DMS114 treated with DMSO at 0.1 percent for 48 hours (cell line): ENCODE results near the gene OGDHL.
"Not testable (repeated sequence)": the region's sequence is repeated elsewhere in the genome, so short reads cannot be mapped to it uniquely, and the experiment has no call there.

Experiments used
- DNase-seq: peaks from one replicate; lab custom pipeline; 2025; ENCODE audit not compliant: unreplicated experiment; lab: John Stamatoyannopoulos, UW

Gene OGDHL

GRCh38 chr10:49758249-49758930, 3.7 kb downstream of the OGDHL start:
- no peak for DNase-seq

GRCh38 chr10:49756641-49757040, 5.5 kb downstream of the OGDHL start:
- DNase-seq = no peak

DNA sequence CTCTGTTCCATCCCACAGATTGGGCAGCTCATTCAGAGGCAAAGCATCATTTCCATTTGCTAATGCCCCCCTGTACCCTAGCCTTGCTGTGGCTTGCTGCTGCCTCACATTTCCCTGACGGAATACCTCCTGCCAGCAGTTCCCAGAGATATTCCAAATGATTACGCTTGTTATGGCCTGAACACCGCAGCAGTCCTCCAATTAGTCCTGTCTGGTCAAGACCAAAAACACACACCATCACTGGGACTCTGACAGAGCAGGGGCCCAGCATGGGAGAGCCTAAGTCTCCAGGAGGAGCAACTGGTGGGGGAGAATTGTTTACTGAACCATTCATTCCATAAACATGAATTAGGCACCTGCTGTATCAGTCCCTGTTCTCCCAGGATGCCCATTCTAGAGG, 6.1 kb downstream of the OGDHL start:
- no peak for DNase-seq

- DNase-seq = not testable (repeated sequence)
Observed at GRCh38 chr10:49754951-49755350, 7.2 kb downstream of the OGDHL start.

DNA sequence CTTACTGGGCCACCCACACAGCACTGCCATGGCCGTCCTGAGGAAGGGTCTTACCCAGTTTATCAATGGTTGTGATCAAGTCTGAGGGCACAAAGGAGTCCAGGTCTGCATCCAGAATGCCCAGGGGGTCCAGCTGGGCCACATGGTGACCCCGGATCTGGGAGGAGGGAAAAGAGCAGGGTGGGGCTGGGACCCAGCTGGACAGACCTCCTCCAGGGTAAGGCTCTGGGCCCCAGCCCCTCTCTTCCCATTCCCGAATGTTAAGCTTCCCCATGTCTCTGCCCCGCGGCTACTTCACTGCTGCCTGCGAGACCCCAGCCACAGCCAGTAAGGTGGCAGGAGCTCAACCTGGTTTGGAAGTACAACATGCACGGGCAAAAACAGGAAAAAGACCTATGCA, 9.5 kb downstream of the OGDHL start:
- DNase-seq = no peak

- no peak for DNase-seq
Observed at GRCh38 chr10:49751636-49752510, 10.2 kb downstream of the OGDHL start.

- DNase-seq = no peak
Observed at GRCh38 chr10:49751216-49751615, 10.9 kb downstream of the OGDHL start.

DNA sequence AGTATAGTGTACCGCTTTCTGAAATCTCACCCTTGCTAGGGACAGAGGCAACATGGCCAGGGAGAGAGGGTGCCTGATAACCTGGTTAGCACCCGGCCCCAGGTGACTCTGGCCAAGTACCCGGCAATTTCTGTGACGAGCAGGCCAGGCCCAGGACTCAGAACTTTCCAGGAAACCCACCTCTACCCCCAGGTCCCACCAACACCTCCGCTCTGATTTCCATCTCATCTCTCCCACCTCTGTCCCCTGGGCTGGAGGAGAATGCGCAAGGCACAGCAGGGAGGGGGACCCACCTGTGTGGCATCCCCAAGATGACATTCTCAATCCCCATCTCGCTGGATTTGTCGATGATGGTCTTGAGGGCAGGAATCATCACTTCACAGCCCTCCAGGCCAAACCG, 11.6 kb downstream of the OGDHL start:
- no peak for DNase-seq

DNA sequence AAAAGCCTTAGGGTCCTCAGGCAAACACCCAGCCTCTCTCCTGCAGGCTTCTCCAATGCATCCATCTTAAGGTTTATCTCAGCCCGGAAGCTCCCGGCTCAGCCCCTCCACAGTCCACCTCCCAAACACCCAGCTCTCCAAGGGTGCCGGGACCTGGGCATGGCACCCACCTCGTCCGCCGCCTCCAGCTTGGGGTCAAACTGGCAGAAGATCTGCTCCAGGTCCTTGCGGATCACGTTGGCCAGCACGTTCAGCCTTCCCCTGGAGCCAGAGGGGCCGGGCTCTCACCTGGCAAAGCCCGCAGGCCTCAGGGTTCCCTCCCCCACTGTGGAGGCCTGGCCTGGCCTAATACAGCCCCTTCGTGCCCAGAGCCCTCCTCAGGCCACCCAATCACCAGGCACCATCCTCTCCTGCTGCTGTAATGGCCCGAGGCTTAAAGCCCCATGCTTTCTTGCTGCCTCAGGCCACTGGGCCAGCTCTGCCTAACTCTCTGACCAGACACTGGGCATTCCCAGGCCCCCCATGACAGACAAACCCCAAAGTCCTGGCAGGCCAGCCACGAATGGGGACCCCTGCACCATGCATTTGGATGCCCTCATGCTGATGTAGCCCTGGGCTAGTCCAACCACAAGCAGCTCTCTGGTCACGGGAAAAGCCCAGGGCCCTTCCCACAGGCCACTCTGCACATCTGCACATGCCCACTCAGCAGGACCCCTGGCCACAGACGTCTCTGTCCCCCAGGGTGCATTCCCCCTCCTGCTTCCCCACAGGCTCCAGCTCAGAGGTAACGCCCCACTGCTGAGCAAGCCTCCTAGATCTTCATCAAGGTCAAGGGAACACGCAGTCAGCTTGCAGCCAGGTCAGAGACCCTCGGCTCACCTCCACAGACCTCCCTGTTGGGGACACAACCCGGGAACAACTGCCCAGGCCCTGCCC, 12.3 kb downstream of the OGDHL start:
- no peak for DNase-seq

DNA sequence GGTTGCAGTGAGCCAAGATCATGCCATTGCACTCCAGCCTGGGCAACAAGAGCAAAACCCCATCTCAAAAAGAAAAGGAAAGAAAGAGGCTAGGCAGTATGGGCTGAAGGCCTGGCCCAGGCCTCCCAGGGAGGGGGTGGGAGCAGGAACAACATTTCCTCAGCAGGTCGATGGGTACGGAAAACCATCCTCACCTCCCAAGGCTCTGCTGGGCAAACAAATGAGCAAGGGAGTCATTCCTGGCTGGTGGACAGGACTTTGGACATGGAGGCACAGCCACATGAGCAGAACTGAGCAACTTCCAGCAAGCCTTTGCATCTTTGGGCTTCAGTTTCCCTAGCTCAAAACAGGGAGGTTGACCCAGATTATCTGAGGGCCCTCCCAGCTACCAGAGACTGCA, 13.0 kb downstream of the OGDHL start:
- DNase-seq = no peak

GRCh38 chr10:49748006-49748405, 14.1 kb downstream of the OGDHL start:
- no peak for DNase-seq

DNA sequence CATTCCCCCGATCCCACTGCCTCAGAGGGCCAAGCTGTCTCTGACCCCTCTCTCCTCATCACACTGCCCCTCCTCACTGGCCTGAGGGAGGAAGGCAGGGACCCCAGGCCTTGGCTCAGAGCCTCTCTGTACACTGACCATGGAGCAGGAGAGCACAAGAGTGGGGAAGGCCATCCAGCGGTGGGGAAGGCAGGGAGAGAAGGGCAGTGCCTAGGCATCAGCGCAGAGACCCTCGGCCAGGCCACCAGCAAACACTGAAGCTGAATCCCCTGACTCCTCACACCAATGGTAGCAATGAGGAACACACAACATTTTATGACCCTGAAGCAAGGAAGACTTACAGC, 14.8 kb downstream of the OGDHL start:
- no peak for DNase-seq

DNA sequence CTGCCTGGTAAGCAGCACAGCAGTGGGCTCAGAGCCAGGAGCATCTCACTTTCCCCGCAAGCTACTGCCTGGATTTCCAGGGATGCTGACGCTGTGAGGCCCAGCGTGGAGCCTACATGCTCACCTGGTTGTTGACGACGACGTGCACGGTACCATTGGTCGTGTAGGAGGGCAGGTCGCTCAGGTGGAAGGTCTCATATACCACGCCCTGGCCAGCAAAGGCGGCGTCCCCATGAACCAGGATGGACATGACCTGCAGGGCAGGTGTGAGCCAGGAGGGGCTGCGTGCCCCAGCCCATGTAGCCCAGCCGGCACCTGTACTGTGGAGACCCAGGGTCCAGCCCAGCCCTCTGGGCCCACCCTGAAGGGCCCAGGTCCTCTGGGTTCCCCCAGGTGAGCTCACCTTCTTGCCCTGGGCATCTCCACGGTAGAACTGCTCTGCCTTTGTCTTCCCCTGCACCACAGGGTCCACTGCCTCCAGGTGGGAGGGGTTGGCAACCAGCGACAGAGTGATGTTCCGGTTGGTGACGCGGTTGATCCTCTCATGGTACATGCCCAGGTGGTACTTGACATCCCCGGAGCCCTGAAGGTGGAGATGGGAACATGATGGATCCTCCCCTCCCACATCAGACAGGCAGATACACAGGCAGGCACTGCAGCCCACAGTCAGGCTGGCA, 15.4 kb downstream of the OGDHL start:
- no peak for DNase-seq

DNA sequence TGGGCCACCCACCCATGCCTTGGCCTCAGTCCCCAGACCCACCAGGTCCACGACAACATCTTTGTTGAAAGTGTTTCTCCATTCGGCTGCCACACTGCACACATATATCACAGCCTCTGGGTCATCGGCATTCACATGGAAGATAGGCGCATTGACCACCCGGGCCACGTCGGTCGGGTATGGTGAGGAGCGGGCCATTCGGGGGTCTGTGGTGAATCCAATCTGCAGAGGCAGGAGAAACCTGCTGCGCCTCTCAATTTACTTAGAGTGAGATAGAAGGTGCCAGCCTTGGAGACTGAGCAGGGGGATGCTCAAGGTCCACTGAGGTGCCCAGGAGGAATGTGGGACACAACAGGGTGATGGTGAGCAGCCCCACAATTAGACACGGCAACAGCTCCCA, 16.4 kb downstream of the OGDHL start:
- no peak for DNase-seq

GRCh38 chr10:49744924-49745605, 17.1 kb downstream of the OGDHL start:
- DNase-seq = no peak

DNA sequence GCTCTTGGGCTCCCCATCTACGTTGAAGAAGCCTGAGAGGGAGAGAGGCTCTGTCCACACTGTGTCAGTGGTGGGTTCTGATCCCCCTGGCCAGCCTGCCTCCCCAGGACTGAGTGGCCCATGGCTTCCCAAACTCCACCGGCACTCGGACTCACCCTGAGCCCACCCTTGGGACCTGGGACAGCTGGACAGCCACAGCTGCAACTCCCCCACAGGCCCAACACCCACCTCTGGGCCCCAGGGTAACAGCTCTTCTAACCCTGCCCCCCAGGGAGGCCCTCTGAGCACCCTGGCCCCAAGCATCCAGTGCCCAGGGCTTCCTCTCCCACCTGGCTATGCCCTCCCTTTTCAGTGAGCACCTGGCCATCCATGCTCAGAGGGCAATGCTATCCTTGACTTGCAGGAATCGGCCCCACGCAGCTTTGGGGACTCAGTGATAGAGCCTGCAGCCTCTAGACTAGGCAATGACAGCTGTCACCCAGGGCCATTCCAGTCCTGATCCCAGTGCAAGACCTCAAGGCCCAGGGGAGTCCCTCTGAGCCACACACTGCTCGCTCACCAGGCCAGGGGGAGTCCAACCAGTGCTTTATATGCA, 17.9 kb downstream of the OGDHL start:
- no peak for DNase-seq

DNA sequence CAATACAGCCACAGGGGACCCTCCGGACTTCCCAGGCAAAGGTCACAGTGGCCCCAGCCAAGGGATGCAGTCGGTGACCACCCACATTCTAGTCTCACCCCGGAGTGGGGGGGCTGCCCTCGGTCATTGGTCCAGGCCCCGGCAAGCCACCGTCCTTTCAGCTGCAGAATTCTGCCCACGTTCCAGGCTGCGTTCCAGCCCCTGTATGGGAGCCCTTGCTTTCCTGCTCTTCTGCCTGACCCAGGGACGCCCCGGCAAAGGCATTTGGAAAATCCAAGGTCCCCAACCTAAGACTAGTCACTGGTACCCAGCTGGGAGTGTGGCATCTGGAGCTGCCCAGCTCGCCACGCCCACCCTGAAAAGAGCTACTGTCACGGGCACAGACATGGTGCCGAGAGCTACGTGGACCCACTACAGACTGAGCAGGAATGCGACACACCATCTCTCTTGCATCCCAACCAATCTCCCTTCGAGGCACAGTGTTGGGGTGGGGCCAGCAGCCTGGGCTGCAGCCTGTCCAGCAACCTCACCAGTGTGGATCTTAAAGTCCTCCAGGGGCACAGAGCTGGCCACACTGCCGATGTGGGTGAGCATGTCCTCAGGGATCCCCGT, 18.6 kb downstream of the OGDHL start:
- DNase-seq = no peak

DNA sequence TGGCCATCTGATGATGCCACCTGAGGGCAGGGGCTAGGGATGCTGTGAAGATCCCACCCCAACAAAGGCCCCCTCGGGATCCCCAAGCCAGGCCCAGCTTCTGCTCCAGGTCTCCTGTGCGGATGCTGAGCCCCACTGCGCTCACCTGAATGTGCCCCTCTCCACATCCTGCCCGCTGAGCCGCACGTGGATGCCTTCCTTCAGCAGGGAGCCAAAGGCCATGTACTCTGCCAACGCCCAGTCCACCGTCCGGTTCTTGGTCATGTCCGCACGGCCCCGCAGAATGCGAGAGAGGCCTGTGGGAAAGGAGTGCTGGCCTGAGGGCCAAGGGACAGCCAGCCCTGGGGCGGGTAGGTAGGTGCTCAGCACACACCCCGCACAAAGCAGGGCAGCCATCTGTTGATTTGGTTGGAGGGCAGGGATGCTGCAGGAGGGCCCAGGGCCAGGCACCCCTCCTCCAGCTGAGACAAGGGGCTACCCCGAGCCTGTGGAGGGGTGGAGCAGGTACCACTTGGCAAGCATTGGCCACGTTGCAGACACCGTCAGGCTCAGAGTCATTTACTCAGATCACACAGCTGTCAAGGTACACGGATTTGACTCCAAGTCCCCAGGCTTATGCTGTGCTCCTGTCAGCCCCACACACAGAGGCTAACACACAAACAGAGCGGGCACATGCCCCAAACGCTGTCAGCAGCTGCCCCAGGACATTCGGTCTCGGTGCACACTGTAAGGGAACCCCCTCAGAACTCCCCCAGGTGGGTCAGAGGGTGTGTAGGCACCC, 19.2 kb downstream of the OGDHL start:
- no peak for DNase-seq
